ENCODE data around the gene EWSR1.
"Not testable (repeated sequence)": the region's sequence is repeated elsewhere in the genome, so short reads cannot be mapped to it uniquely, and the experiment has no call there.

EWSR1 gene, protein sequence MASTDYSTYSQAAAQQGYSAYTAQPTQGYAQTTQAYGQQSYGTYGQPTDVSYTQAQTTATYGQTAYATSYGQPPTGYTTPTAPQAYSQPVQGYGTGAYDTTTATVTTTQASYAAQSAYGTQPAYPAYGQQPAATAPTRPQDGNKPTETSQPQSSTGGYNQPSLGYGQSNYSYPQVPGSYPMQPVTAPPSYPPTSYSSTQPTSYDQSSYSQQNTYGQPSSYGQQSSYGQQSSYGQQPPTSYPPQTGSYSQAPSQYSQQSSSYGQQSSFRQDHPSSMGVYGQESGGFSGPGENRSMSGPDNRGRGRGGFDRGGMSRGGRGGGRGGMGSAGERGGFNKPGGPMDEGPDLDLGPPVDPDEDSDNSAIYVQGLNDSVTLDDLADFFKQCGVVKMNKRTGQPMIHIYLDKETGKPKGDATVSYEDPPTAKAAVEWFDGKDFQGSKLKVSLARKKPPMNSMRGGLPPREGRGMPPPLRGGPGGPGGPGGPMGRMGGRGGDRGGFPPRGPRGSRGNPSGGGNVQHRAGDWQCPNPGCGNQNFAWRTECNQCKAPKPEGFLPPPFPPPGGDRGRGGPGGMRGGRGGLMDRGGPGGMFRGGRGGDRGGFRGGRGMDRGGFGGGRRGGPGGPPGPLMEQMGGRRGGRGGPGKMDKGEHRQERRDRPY

DNA sequence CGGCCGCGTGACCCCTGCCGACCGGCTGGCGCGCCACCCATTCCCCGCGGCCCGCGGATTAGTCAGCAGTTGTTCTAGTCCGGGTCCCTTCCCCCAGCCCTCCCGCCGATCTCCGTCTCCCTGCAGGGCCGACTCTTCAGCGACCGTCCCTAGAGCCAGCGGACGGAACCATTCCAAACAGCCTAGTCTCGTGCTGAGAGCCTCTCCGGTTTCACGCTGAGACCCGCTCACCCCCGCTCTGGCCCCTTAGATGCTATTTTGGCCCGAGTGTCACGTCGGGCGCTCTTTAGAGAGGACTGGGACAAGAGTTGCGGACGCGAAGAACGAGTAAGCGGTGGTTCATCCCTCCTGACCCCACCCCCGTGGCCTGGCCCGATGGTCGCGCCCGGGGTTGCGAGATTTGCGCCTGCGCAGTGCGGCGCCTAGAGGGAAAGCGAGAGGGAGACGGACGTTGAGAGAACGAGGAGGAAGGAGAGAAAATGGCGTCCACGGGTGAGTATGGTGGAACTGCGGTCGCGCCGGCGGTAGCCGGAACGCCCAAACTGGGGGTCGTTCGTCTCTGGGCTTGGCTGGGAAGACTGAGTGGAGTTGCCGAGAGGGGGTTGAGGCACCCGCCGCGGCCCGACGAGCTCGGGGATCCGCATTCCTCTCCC lies at the start of gene EWSR1, which contains the start of gene RHBDD3:
EWSR1 (plus strand) TSS at position 411 of the 653 bp plus-strand sequence; CDS start at position 480, 69 bp downstream.
RHBDD3 (minus strand) TSS at position 124 of the 653 bp plus-strand sequence. CDS start 2,355 bp downstream, outside the sequence.
- DNase-seq = peak; percentile 98

DNA sequence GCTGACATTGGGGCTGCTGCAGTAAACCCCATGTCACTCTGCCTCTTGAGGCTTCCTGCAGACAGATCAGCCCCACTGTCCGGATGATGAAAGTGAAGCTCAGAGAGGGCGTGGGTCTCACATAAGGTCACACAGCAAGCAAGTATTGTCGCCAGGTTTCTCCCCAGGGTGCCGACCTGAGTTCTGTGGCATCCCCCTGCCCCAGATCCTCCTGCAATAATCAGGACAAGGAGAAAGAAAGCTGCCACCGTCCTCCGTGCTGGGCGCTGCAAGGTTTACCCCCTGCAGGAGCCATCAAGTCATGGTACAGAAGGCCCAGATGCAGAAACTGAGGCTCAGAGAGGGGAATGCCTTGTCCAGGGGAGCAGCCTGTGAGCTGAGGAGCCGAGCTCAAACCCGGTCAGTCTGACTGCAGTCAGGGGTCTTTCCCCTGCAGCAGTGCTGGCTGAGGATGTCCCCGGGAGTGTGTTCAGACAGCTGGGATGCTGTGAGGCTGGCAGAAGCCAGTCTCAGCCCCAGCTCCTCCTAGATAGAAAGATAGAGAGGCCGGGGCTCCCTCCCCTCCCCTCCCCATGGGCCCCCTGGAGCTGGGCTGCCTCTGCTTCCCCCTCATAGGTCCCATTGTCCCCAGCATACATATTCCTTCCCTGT lies 49.2 kb upstream of the EWSR1 start:
- DNase-seq = no peak

DNA sequence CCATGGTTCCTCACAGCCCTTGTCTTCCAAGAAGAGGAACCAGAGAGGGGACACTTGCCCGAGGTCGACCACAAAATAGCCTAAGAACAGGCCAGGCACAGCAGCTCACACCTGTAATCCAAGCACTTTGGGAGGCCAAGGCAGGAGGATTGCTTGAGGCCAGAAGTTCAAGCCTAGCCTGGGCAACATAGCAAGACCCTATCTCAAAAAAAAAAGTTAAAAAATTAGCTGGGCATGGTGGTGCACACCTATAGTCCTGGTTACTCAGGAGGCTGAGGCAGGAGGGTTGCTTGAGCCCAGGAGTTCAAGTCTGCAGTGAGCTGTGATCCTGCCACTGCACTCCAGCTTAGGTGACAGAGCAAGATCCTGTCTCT lies 48.7 kb upstream of the EWSR1 start:
- DNase-seq = not testable (repeated sequence)

DNA sequence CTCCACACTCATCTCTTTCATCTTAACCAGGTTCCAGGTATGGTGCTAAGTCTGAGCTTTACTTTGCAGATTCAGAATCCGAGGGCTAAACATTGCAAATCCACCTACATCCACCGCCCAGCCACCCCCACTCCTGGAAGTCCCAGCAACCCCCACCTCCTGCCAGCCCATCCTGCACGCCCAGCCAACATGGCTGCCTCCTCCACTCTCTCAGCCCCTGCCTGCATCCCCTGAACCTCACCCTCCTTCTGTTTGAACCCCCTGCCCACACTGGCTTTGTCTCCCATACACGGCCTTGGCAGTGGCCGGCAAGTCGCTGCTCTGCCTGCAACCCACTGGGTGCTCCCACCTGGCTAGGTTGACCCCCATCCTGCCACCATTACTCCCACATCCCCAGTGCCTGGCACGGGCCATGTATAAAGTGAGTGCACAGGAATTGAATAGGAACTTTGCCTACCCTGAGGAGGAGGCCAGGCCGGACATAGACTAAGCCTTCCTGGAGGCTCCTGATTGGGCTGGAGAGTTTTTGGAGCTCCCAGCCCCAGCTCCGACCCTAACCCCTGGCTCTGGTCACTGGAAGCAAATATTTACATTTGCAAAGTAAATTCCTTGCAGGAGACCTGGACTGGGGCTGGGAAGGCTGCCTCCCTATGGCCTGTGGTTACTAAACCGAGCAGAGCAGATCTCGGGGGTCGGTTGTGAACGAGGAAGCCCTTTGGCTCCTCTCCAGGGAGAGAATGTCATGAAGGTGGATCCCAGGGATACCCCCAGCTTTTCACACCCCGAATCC lies 48.0 kb upstream of the EWSR1 start:
- DNase-seq = no peak

DNA sequence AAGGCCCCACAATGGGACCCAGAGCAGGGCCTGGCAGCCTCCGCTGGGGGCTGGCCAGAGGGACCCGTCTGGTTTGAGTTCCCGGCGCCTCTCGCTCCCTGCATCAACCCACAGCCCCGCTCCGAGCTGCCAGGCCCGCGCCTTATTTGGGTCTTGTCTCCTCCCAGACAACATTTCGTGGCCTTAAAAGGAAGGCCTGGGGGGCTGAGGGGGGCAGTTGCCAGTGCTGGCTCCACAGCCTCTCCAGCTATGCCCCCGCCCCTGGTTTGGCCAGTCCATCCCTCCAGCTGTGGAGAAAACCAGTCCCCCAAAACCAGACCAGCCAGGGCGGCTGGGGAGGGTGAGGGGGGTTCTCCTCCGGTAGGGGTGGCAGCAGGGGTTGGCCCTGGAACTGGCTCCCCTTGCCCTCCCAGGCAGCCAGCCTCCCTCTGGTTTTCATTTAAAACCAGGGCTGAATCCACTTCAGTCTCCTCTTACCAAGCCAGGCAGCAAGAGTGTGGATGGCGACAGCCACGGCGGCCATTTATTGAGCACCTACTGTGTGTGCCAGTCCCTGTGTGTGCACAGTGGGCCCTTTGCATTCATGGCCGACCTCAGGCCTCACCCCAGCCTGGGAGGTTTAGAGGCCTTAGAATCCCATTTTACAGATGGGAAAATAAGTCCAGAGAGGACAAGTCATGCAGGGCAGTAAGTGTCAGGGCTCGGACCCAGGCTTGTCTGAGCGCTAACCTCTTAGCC lies 43.8 kb upstream of the EWSR1 start:
- DNase-seq = no peak

DNA sequence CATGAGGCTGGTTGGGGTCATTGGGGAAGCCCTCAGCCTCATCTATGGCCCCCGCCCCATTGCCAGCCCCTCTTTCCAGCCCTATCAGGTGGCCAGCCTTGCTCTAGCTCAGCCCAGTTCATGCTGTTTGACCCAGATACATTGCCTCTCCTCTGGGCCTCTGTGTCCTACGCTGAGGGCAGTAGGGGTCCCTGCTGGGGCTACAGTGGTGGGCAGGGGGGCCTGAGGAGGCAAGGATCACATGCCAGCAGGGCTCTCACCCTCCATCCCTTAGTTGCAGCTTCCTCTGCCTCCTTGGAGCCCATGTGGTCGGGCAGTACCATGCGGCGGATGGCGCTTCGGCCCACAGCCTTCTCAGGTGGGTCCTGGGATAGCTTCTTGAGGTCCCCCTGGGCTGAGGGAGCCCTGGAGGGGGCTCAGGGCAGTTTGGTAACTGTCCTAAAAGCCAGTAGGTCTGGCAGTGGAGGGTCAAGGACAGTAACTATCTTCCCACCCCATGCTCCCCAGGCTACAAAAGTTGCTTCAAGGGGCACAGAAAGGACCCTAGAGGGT lies 43.1 kb upstream of the EWSR1 start:
- DNase-seq = no peak

DNA sequence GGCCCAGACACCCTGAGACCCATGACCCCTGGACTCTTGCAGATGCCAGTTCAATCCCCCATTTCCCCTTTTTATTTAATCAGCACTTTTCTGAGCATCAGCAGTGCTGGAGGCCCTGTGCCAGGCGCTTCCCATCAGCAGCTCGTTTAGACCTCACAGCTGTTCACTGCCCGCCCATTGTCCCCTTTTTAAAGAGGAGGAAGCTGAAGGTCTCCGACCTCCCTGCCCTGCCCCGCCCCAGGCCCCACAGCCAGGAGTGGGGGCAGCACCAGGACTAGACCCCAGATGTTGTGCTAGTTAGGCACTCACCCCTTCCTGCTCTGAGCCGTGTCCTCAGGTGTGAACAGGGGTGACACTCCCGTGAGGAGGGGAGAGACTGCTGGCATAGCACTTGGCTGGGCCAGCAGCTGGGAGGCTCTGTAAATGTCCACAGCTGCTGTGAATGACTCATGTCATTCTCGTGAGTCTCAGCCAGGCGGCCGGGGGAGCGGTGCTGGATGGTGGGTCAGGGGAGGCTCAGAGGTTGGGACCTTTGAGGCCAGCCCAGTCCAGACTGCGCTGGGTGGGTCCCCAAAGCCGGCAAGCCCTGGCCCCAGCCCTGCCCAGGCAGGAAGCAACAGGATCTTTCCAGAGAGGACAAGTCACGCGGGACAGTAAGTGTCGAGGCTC lies 42.5 kb upstream of the EWSR1 start:
- peak; percentile 5 for DNase-seq

DNA sequence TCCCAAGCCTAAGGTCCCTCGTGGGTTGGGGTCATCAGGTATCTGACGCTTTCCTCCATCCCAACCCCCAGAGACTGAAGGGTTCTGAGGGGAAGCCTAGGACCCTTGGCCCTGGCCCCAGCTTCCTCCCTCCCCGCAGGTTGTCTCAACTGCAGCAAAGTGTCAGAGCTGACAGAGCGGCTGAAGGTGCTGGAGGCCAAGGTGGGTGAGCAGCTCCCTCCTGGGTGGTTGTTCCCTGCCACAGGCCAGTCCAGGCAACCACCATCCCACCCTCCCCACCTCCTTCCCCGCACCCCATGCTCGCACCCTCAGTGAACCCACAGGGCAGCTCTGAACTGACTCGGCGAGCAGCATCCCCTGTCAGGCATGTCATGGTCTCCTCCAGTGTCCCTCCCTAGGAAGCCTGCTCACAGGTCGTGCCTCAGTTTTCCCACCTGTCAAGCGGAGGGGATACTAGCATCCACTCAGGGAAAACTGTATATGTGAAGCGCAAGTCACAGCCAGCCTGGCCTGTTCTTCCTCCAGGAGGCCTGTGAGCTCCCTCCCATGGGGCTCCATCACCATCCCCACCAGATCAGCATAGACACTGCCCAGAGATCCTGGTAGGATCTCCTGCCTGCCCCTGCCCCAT lies 41.6 kb upstream of the EWSR1 start:
- no peak for DNase-seq

DNA sequence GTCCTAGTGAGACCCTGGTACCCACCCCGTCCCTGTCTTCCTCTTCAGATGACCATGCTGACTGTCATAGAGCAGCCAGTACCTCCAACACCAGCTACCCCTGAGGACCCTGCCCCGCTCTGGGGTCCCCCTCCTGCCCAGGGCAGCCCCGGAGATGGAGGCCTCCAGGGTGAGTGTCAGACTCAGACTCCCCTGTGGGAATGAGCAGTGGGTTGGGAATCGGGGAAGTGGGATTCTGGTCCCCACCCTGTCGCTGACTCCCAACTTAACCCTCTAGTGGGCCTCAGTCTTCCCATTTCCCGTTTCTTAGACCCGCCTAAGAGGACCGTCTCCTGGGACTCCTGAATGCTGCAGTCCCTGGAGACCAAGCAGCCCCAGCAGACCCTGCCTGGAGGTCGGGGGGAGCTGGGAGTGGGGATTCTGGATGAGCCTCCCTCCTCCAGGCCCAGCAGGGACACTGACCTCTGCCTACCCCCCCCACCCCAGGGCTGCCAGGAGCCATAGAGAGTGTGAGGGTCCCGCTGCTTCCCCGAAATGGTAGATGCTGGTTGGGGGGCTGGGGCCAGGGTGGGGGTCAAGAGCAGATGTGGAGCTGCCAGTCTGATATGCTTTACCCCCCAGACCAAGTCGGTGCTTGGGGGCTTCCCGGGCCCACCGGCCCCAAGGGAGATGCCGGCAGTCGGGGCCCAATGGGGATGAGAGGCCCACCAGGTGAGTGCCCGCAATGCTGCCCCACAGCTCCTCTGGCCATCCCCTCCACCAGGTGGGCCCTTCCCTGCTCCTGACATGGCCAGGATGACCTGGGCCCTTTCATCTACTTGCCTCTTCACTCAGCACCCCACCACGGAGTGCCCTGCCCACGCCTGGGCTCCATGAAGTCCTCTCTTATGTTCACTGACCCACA lies 36.8 kb upstream of the EWSR1 start:
- DNase-seq = no peak

DNA sequence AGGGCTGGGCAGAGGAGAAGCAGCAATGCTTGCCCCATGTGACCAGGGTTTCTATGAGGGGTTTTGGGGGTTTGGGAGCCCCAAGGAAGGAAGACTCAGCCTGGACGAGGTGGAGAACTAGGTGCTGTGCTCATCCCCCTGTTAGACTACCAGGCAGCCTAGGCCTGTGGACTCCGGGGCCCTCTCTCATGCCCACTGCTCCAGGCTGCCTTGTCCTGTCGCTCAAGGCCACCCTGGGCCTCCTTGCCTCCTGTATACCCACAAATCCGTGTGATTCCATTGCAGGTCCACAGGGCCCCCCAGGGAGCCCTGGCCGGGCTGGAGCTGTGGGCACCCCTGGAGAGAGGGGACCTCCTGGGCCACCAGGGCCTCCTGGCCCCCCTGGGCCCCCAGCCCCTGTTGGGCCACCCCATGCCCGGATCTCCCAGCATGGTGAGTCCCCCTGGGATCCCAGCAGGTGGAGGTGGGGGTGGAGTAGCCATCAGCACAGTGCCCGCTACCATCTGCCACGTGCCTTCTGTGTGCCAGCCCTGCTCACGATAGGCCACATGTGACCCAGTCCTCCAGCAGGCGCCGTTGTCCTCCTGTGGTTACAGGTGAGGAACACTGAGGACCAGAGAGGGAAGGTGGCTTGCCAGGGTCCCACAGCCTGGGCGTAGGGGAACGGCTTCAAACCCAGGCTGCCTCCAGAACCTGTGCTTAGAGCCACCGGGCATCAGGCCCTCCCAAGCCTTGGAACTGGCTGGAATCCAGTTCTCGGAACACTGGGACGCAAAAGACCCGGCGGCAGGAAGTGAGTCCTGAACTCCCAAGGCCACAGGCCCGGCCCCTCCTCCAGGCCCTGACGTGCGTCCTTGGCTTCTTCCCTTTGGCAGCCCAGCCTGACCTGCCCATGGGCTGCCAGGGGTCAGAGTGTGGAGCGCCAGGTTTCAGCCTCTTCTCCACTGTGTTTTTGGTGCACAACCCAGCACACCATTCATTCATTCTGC lies 35.8 kb upstream of the EWSR1 start:
- no peak for DNase-seq

DNA sequence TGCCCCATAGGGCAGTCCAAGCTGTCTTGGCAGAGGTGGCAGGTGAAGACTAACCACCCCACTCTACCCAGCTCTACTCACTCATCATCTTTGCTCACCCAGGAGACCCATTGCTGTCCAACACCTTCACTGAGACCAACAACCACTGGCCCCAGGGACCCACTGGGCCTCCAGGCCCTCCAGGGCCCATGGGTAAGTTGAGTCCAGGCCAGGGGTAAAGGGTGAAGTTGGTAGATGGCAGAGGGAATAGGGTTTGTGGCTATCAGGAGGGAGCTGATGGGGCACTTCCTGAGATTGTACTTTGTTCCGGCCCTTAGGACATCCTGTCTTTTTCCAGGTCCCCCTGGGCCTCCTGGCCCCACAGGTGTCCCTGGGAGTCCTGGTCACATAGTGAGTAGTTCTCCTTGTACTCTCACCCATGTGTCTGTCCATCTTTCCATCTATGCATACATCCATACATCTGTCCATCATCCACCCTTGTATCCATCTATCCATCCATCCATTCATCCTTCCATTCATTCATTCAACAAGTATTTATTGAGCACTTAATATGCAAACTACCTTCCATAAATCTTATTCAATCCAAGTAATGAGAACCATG lies 34.7 kb upstream of the EWSR1 start:
- DNase-seq = no peak

DNA sequence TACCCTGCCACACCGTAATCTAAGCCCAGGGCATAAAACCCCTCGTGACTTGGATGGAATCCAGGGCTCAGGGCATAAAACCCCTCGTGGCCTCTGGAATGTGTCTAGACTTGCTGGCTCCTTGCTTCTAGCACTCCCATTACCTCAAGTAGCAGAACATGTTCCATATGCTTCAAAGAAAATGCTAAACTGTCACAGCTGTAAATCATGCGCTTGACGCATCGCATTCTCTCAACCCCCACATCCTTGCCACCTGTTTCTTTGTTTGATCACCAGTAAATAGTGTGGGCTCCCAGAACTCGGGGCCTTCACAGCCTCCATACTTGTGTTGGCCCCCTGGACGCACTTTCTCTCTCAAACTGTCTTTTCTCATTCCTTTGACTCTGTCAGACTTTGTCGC lies 27.6 kb upstream of the EWSR1 start:
- DNase-seq = not testable (repeated sequence)

DNA sequence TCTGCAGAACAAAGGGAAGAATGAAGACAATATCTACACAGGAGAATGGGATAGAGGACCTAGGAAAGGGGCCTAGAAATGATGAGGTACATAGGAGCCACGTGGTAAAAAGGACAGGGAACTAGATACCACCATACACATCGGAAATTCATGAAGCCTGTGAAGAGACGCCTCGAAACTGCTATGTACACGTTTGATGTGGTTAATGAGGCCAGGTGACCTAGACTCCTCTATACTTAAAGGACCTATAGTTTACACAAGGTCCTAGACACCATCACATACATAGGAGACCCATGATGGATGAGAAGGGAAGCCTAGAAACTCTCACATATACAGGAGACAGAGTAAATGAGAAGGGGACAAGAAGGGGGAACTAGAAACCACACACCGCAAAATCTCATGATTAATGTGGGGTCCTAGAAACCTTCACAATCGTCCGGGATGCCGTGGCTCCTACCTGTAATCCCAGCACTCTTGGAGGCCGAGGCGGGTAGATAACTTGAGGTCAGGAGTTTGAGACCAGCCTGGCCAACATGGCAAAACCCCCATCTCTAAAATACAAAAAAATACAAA lies 24.1 kb upstream of the EWSR1 start:
- DNase-seq = no peak

DNA sequence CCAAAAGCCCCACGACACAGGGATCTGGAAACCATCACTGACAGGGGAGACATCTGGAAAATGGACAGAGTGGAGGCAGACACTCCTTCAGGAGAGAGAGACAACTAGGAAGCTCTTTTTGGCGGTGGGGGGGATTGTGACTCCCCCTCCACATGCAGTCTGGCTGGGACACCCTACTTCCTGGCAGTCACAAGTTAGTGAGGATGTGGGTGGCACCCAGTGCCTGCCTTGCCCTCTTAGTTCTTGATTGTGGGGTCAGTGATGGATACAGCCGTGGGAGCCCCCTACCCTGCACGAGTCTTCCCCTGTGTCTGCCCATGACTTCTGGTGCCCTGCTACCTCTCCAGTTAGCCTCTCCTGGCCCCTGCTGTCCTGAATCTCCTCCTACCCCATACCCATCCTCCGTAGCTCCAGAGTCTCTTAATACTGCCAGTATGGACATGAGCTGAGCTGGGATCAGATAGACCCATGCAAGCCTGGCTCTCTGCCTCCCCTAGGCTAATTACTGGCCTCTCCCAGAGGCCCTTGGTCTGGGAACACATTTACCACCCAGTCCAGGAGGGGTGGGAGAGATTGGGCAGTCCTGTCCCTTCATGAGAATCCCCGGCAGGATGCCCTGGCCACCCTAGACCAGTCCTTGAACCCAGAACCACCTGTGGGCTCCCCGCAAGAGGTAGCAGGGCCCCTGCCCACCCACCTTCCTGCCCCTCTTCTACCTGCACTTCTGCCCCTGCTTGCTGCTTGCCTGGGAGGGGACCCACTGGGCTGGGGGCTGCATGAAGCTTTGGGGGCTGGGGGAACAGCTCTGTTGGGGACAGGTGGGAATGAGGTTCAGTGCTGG lies 23.1 kb upstream of the EWSR1 start:
- no peak for DNase-seq

DNA sequence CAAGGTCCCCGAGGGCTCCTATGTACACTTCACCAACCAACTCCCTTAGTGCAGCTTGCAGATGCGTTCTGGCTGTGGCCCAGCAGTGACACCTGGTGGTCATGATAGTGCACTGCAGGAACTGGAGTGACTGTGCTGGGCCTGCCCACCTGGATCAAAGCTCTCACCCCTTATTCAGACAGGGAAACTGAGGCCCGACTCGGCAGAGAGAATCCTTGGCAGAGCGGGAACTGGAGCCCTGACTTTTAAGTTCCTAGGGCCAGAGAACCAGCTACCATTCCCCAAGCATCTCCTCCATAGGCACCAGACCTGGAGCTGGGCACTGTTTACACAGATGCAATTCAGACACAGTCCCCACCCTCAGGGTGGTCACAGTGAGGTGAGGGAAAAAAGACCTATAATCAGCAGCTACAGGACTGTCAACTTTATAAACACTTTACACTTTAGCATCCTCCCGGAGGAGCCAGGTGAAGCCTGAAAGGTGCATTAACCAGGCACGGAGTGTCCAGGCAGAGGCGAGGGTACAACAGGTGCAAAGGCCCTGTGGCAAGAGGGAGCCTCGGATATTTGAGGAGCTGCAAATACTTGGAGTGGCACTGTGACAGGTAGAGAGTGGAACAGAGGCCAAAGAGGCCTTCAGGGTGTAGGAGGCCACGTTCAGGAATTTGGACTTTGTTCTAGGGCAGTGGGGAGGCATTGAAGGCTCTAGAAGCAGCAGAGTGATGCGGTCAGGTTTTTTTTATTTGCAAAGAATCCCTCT lies 22.3 kb upstream of the EWSR1 start:
- DNase-seq = peak; percentile 79
